ENCODE data around the gene PCID2.

PCID2 gene

DNA sequence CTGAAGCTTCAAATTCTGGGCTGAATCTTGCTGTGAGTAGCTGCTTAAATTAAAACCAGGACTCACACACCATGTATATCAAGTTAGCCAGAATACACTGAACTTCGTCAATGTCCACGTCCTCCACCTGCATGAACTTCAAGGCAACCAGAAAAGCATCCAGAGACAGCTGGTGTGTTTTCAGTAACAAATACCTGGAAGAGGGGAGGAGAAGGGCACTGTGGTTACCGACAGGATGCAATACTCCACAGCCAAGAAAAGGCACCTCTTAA is 29.6 kb downstream of the PCID2 start:
- H3K4me3 ChIP-seq (ENCODE audit: low read length), result no peak overlapping the region
- no peak overlapping the region for H2AFZ ChIP-seq (ENCODE audit: low read length)
- H3K79me2 ChIP-seq (ENCODE audit: low read length), result no peaks in the 10 kb centered on the region
- H3K9me2 ChIP-seq (replicated peaks; ENCODE audit: insufficient read depth, low read length), result no peaks in the 10 kb centered on the region
- no peaks in the 10 kb centered on the region for H3K27me3 ChIP-seq (replicated peaks; ENCODE audit: insufficient read depth, low read length)
- no peaks in the 10 kb centered on the region for H3K9me3 ChIP-seq (replicated peaks; ENCODE audit: insufficient read depth, low read length)
- TF ChIP-seq EZH2phosphoT487 (IDR thresholded peaks at IDR 0.05; ENCODE audit: low read length) (no peak), CTCF (IDR thresholded peaks at IDR 0.05; ENCODE audit: low read length) (no peak), EZH2 (optimal IDR thresholded peaks at IDR 0.05; ENCODE audit: low read depth, low read length) (no peak)
- no peak overlapping the region for H3K27ac ChIP-seq (ENCODE audit: low read length)
- peaks cover 3% of the 10 kb centered on the region; the same call in 1 of the 2 replicates for H3K36me3 ChIP-seq (replicated peaks; ENCODE audit: insufficient read depth, low read length)
- no peak overlapping the region for H3K9ac ChIP-seq (ENCODE audit: low read length)
- H3K4me2 ChIP-seq (ENCODE audit: low read depth, low read length), result no peak overlapping the region
- no peaks in the 10 kb centered on the region for H3K4me1 ChIP-seq (ENCODE audit: low read length)
- no peaks in the 10 kb centered on the region for H4K20me1 ChIP-seq (ENCODE audit: insufficient read depth, low read length)
- DNase-seq, result no peak
- H3F3A ChIP-seq (ENCODE audit: insufficient read depth, low read length), result no peaks in the 10 kb centered on the region

DNA sequence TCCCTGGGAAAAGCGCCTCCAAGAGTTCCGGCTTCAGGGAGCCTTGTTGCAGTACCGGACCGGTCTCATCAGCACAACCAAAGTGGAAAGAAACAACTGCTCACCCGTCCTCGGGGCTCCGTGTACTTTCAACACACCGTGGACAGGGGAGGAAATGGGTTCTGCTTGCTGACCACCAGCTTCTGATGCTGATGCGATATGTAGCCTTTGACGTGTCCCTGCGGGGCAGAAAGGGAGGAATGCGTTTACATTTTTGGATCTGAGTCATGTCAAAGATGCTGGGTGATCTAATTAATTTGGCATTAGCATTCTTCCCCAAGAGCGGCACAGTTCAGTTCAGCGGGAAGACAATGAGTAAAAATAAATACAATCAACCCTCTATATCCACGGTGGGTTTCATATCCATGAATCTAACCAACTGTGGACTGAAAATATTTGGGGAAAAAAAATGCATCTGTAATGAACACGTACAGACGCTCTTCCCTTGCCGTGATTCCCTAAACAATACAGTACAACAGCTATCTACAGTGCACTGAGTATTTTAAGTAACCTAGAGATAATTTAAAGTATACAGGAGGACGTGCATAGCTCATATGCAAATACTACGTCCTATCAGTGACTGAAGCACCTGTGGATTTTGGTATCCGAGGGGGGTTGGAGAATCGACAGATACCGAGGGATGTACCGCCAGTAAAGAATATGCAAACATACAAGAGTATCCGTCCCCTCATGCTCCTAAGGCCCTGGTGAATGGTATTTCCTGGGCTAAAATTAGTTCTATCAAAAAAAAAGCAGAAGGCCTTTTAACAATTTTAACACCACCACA is 30.2 kb downstream of the PCID2 start:
- Histone ChIP-seq H3K4me2 (ENCODE audit: low read depth, low read length) (no peak overlapping the region), H3K27me3 (replicated peaks; ENCODE audit: insufficient read depth, low read length) (no peaks in the 10 kb centered on the region), H2AFZ (ENCODE audit: low read length) (no peak overlapping the region), H3K9me3 (replicated peaks; ENCODE audit: insufficient read depth, low read length) (no peaks in the 10 kb centered on the region), H3K4me1 (ENCODE audit: low read length) (no peaks in the 10 kb centered on the region), H3K4me3 (ENCODE audit: low read length) (no peak overlapping the region), H3F3A (ENCODE audit: insufficient read depth, low read length) (no peaks in the 10 kb centered on the region), H3K36me3 (replicated peaks; ENCODE audit: insufficient read depth, low read length) (peaks cover 3% of the 10 kb centered on the region; the same call in 1 of the 2 replicates), H3K27ac (ENCODE audit: low read length) (no peak overlapping the region), H3K9ac (ENCODE audit: low read length) (no peak overlapping the region), H4K20me1 (ENCODE audit: insufficient read depth, low read length) (no peaks in the 10 kb centered on the region), H3K9me2 (replicated peaks; ENCODE audit: insufficient read depth, low read length) (no peaks in the 10 kb centered on the region), H3K79me2 (ENCODE audit: low read length) (no peaks in the 10 kb centered on the region)
- TF ChIP-seq CTCF (IDR thresholded peaks at IDR 0.05; ENCODE audit: low read length) (no peak), EZH2 (optimal IDR thresholded peaks at IDR 0.05; ENCODE audit: low read depth, low read length) (no peak), EZH2phosphoT487 (IDR thresholded peaks at IDR 0.05; ENCODE audit: low read length) (no peak)
- DNase-seq, result no peak

GRCh38 chr13:113176822-113177221 is 31.6 kb downstream of the PCID2 start:
- TF ChIP-seq EZH2phosphoT487 (IDR thresholded peaks at IDR 0.05; ENCODE audit: low read length) (no peak), EZH2 (optimal IDR thresholded peaks at IDR 0.05; ENCODE audit: low read depth, low read length) (no peak), CTCF (IDR thresholded peaks at IDR 0.05; ENCODE audit: low read length) (no peak)
- H3K27ac ChIP-seq (ENCODE audit: low read length), result no peak overlapping the region

More at GRCh38 chr13:113176822-113177221, 31.6 kb downstream of the PCID2 start:
- peaks cover 3% of the 10 kb centered on the region; the same call in 1 of the 2 replicates for H3K36me3 ChIP-seq (replicated peaks; ENCODE audit: insufficient read depth, low read length)
- no peaks in the 10 kb centered on the region for H3K9me3 ChIP-seq (replicated peaks; ENCODE audit: insufficient read depth, low read length)
- H3K4me1 ChIP-seq (ENCODE audit: low read length), result no peaks in the 10 kb centered on the region
- H3K4me2 ChIP-seq (ENCODE audit: low read depth, low read length), result no peak overlapping the region
- H3K79me2 ChIP-seq (ENCODE audit: low read length), result no peaks in the 10 kb centered on the region
- no peaks in the 10 kb centered on the region for H3F3A ChIP-seq (ENCODE audit: insufficient read depth, low read length)
- H2AFZ ChIP-seq (ENCODE audit: low read length), result no peak overlapping the region
- H3K4me3 ChIP-seq (ENCODE audit: low read length), result no peak overlapping the region
- no peak for DNase-seq
- no peaks in the 10 kb centered on the region for H4K20me1 ChIP-seq (ENCODE audit: insufficient read depth, low read length)
- no peak overlapping the region for H3K9ac ChIP-seq (ENCODE audit: low read length)
- H3K9me2 ChIP-seq (replicated peaks; ENCODE audit: insufficient read depth, low read length), result no peaks in the 10 kb centered on the region
- H3K27me3 ChIP-seq (replicated peaks; ENCODE audit: insufficient read depth, low read length), result no peaks in the 10 kb centered on the region

Data from MM.1S (cell line).